NCI-H2196 (cell line): Measurements from ENCODE around the gene FAF1.
"Not testable (repeated sequence)": the region's sequence is repeated elsewhere in the genome, so short reads cannot be mapped to it uniquely, and the experiment has no call there.

Experiments used
- DNase-seq: peaks from one replicate; lab custom pipeline; 2025; ENCODE audit not compliant: unreplicated experiment; lab: John Stamatoyannopoulos, UW

The FAF1 gene

GRCh38 chr1:50783286-50783685 lies 176.8 kb downstream of the FAF1 start:
- no peak for DNase-seq

GRCh38 chr1:50780797-50781196 lies 179.3 kb downstream of the FAF1 start:
- no peak for DNase-seq

DNA sequence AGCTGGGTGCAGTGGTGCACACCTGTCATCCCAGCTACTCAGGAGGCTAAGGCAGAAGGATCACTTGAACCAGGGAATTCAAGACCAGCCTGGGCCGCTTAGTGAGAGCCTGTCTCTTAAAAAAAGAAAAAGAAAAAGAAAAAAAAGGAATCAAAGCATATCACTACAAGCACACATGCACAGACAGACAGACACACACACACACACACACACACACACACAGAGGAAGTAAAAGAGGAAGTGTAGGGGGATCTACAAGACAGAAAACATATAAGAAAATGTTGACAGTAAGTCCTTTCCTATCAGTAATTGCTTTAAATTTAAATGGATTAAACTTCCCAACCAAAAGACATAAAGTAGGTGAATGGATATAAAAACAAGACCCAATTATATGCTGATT lies 180.3 kb downstream of the FAF1 start:
- DNase-seq = no peak

DNA sequence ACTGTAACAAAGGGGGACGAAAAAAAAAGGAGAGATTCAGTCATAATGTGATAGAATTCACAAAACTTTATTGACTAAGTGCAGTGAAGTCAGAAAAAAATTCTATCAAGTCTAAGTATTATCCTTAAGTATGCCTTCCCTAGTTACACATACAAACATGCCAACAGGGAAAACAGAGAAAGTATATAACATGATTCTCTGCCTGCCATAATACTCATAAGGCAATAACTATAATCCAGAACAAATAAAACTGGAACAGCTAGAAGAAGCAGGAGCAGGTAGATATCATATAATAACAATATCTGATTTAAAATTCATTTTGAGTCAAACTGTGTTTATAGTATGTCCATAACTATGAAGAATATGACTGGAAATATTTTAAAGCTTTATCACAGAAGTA lies 184.3 kb downstream of the FAF1 start:
- no peak for DNase-seq

DNA sequence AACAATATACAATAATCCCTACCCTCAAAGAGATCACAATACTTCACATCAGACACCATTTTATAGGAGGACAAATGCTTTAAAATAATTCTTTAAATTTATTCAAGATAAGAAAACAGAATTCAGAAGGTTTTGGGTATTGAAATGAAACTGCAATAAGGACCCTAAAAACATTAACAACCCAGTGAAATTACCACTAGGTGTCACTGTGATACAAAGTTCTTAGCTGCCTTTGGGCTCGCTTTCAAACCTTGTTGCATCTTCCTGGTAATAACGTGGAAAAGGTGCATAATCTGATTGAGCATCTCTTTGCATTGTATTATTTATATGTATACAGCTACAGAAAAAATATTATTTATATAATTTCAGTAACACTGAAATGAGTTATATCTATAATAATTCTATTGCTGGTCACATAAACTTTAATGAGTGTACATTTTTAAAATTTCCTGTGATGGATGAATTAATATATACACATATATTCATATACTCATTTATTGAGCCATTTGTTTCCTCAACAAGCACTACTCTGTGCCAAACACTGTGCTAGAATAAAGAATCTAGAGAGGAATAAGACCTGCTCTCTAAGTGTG lies 185.2 kb downstream of the FAF1 start:
- peak; percentile 87 for DNase-seq

DNA sequence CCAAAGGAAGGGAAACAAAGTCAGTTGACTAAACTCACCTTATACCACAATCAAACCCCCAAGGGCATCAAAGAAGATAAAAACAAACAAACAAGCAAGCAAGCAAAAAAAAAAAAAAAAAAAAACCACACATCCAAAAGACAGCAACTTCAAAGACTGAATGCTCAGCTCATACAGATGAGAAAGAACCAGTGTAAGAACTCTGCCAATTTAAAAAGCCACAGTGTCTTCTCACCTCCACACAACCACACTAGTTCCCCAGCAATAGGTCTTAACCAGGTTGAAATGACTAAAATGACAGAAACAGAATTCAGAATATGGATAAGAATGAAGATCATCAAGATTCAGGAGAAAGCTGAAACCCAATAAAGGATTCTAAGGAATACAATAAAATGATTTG lies 193.4 kb downstream of the FAF1 start:
- no peak for DNase-seq

DNA sequence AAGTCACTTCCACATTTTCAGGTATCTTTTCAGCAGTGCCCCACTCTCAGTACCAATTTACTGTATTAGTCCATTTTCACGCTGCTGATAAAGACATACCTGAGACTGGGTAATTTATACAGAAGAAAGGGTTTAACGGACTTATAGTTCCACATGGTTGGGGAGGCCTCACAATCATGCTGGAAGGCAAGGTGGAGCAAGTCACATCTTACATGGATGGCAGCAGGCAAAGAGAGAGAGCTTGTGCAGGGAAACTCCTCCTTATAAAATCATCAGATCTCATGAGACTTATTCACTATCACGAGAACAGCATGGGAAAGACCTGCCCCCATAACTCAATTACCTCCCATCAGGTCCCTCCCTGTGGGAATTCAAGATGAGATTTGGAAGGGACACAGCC lies 203.5 kb downstream of the FAF1 start:
- DNase-seq = not testable (repeated sequence)

DNA sequence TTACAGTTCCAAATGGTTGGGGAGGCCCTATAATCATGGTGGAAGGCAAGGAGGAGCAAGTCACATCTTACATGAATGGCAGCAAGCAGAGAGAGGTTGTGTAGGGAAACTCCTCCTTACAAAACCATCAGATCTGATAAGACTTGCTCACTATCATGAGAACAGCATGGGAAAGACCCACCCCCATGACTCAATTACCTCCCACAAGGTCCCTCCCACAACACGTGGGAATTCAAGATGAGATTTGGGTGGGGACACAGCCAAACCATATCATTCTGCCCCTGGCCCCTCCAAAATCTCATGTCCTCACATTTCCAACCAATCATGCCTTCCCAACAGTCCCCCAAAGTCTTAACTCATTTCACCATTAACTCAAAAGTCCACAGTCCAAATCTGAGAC lies 205.3 kb downstream of the FAF1 start:
- DNase-seq = not testable (repeated sequence)

- peak; percentile 39 for DNase-seq
Measured at GRCh38 chr1:50750021-50750619, 209.9 kb downstream of the FAF1 start.

DNA sequence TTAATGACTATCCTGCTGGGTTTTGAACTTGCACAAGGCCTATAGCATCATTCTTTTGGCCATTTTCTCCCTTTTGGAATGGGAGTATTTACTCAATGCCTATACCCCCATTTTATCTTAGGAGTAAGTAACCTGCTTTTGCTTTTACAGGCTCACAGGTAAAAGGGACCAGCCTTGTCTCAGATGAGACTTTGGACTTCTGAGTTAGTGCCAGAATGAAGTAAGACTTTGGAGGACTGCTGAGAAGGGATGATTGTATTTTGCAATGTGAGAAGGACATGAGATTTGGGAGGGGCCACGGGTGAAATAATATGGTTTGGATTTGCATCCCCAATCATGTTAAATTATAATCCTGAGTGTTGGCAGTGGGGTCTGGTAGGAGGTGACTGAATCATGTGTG lies 212.7 kb downstream of the FAF1 start:
- no peak for DNase-seq

DNA sequence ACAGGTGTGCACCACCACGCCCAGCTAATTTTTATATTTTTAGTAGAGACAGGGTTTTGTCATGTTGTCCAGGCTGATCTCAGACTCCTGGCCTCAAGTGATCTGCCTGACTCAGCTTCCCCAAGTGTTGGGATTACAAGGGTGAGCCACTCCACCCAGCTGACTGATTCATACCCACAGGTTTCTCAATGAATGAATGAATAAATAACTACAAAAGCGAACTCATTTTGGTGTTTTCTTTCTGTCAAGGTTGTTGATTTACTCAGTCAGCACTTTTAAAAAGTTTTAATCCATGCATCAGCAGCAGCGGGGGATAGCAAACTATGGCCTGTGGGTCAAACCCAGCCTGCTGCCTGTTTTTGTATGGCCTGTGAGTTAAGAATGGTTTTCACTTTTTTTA lies 217.5 kb downstream of the FAF1 start:
- no peak for DNase-seq

DNA sequence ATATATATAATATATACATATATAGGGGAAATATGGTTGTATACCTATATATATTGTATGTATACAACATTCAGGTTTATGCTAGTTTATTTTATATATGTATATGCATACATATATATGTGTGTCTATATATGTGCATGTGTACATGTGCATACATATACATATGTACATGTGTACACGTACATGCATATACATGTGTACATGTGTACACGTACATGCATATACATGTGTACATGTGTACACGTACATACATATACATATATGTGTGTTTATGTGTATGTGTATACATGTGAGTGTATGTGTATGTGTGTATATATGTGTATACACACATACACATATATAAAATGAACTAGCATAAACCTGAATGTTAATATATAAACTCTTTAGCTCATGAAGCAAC lies 220.9 kb downstream of the FAF1 start:
- no peak for DNase-seq

DNA sequence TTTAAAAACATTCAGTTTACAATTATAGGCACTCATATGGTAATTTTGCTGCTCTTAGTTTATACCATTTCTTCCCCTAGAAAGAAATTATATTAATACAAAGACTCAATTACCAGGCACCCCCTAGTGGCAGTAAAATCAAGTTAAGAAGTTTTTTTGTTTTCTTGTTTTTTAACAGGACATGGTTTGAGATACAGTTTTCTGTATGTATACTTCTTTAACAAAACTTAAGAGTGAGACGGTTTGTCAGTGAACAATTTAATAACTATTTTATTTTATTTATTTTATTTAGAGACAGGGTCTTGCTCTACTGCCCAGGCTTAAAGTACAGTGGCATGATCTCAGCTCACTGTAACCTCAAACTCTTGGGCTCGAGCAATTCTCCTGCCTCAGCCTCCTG lies 224.6 kb downstream of the FAF1 start:
- DNase-seq = peak; percentile 39

DNA sequence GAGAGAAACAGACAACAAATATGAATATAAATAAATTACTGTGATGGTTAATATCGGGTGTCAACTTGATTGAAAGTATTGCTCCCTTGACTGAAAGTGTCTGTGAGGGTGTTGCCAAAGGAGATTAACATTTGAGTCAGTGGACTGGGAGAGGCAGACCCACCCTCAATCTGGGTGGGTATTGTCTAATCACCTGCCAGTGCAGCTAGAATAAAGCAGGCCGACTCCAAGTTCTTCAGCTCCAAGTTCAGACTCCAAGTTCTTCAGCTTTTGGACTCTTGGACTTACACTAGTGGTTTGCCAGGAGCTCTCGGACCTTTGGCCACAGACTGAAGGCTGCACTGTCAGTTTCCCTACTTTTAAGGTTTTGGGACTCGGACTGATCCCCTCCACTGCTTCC lies 232.5 kb downstream of the FAF1 start:
- not testable (repeated sequence) for DNase-seq

DNA sequence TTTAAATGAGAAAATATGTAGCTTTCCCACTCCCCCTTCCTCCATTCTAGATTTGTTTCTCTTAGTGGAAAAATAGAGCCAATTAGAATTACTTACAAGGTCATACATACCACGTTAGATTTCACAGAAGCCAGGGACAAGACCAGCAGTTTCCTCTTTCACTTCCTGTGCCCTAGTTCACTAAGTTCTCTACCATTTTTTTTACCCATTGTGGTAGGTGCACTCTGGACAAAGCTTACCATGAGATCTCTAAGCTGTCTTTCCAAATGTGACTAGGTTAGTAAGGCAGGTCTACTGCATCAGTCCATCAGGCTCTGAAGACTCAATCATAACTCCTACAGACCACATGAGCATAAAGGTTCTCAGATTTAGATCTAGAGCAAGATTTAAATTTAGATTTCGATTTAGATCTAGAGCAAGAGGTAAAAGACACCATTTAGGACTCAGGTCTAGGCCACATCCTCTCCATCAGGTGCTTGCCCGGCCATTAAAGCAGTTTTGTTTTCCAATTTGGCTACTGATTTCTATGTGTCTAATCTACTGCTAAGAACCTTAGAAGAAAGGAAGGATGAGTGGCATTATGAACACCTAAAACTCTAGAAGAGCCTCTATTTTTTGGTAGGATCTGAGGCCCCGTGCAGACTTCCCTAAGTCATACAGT lies 235.3 kb downstream of the FAF1 start:
- no peak for DNase-seq

DNA sequence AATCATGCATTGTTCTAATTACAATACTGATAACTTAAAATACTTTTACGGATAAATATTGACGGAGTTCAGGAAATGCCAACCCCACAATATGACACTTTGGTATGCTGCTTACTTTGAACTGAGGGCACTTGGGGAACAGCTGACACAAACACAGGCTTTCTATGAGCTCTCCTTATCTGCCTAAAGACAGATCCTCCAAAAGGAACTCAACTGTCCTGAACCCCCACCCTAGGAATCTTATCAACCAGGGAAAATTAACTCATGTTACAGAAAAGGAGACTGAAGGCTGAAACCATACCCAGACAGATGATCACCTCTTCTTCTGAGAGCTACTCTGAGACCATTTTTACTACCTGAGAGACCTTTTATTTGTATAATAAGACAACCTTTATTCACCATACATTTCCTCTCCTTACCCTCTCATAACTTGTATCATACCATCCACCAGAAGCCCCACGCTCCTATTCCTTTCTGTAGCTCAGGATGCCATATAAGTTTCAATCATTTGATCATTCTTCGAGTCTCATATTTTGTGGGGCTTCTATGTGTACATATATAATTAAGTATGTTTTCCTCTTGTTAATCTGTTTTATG lies 239.5 kb downstream of the FAF1 start:
- no peak for DNase-seq

DNA sequence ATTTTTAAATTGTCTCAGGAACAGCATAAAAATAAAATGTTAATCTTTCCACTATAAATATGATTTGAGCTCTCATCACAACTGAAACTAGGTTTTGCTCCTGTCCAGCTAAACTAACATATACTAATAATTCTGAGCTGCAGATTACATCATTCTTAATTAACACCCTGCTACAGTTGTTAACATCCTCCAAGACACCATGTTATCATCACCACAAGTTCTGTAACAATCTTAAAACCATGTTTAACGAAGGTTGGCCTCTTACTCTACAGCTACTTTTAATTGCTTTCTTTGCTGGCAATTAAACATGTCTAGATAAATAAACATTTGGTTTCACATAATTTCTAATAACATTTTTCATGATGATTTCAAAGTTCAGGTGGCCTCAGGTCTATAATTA lies 240.9 kb downstream of the FAF1 start:
- no peak for DNase-seq

GRCh38 chr1:50717327-50717726 lies 242.7 kb downstream of the FAF1 start:
- no peak for DNase-seq

DNA sequence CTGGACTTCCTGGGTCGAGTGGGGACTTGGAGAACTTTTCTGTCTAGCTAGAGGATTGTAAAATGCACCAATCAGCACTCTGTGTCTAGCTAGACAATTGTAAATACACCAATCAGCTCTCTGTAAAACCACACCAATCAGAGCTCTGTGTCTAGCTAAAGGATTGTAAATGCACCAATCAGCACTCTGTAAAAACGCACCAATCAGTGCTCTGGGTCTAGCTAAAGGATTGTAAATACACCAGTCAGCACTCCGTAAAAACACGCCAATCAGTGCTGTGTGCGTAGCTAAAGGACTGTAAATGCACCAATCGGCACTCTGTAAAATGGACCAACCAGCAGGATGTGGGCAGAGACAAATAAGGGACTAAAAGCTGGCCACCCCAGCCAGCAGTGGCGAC lies 243.6 kb downstream of the FAF1 start:
- not testable (repeated sequence) for DNase-seq

DNA sequence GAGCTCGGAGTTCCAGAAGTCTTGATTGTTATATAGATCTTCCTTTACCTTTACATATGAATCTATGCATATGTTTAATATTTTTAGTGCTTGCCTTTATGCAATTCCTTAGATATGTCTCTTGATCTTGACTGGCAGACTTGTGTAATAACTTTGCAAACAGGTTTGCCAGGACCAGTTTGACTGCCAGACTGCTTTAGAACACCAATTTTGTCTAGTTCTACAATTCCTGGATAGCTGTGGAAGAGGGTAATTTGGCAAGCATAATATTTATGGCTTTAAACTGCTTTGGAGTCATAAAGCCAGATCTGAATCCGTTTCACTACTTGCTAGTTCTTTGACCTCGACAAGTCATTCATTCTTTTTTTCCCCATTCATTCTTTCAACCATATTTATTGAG lies 250.0 kb downstream of the FAF1 start:
- no peak for DNase-seq

- DNase-seq = no peak
Measured at GRCh38 chr1:50707824-50708223, 252.2 kb downstream of the FAF1 start.

- DNase-seq = no peak
Measured at GRCh38 chr1:50705699-50706098, 254.4 kb downstream of the FAF1 start.
